Measurements from ENCODE around the gene CRYBA2. TPM values are rescaled to one million over a fixed set of nuclear protein-coding genes. Genes with fewer than 3 reads are reported as not detected.

Gene CRYBA2
- total RNA-seq, 1 donor from 2014 or later, result not detected

- no peaks in the 10 kb centered on the region for H3K9me3 Mint-ChIP-seq
- TF ChIP-seq CTCF (IDR thresholded peaks at IDR 0.05; ENCODE audit: unreplicated experiment), result no peak
- H3K36me3 Mint-ChIP-seq, result no peaks in the 10 kb centered on the region
- H3K4me3 Mint-ChIP-seq, result no peak overlapping the region
- no peak overlapping the region for H3K27ac Mint-ChIP-seq
- peaks cover 12% of the 10 kb centered on the region for H3K4me1 Mint-ChIP-seq
- DNase-seq (ENCODE audit: low spot score in 2 of 2, unreplicated experiment in 2 of 2), result no peak
- H3K27me3 Mint-ChIP-seq (ENCODE audit: low read depth), result peaks cover 96% of the 10 kb centered on the region
Measured at GRCh38 chr2:218988164-218988563, 5.1 kb downstream of the CRYBA2 start.

GRCh38 chr2:218986148-218986761 lies 7.0 kb downstream of the CRYBA2 start:
- Mint-ChIP-seq H3K27me3 (ENCODE audit: low read depth) (peaks cover 95% of the 10 kb centered on the region), H3K27ac (no peak overlapping the region), H3K9me3 (no peaks in the 10 kb centered on the region), H3K36me3 (no peaks in the 10 kb centered on the region), H3K4me1 (peaks cover 21% of the 10 kb centered on the region), H3K4me3 (peak overlapping the region; percentile 43)
- DNase-seq (ENCODE audit: low spot score in 2 of 2, unreplicated experiment in 2 of 2), result no peak
- TF ChIP-seq CTCF (IDR thresholded peaks at IDR 0.05; ENCODE audit: unreplicated experiment), result no peak

- Mint-ChIP-seq H3K27ac (no peak overlapping the region), H3K9me3 (no peaks in the 10 kb centered on the region), H3K27me3 (ENCODE audit: low read depth) (peaks cover 94% of the 10 kb centered on the region), H3K4me3 (peak overlapping the region; percentile 43), H3K36me3 (no peaks in the 10 kb centered on the region), H3K4me1 (peaks cover 26% of the 10 kb centered on the region)
- TF ChIP-seq CTCF (IDR thresholded peaks at IDR 0.05; ENCODE audit: unreplicated experiment), result no peak
- DNase-seq (ENCODE audit: low spot score in 2 of 2, unreplicated experiment in 2 of 2), result no peak
Measured at GRCh38 chr2:218985325-218986091, 7.7 kb downstream of the CRYBA2 start.

GRCh38 chr2:218985021-218985324 lies 8.2 kb downstream of the CRYBA2 start, which contains the start of gene FEV:
TSS of gene FEV (minus strand) at chr2:218985184. CDS start at chr2:218985075, 109 bp downstream.
- Mint-ChIP-seq H3K27me3 (ENCODE audit: low read depth) (peaks cover 93% of the 10 kb centered on the region), H3K36me3 (no peaks in the 10 kb centered on the region), H3K4me1 (peaks cover 28% of the 10 kb centered on the region), H3K4me3 (peak within 1 kb of the TSS; percentile 64), H3K27ac (no peak within 1 kb of the TSS), H3K9me3 (no peaks in the 10 kb centered on the region)
- DNase-seq (ENCODE audit: low spot score in 2 of 2, unreplicated experiment in 2 of 2), result no peak
- TF ChIP-seq CTCF (IDR thresholded peaks at IDR 0.05; ENCODE audit: unreplicated experiment), result no peak

GRCh38 chr2:218984239-218985020 lies 8.8 kb downstream of the CRYBA2 start:
- Mint-ChIP-seq H3K4me1 (peaks cover 31% of the 10 kb centered on the region), H3K36me3 (no peaks in the 10 kb centered on the region), H3K9me3 (no peaks in the 10 kb centered on the region), H3K27ac (no peak overlapping the region), H3K27me3 (ENCODE audit: low read depth) (peaks cover 93% of the 10 kb centered on the region), H3K4me3 (peak overlapping the region; percentile 64)
- no peak for DNase-seq (ENCODE audit: low spot score in 2 of 2, unreplicated experiment in 2 of 2)
- no peak for TF ChIP-seq CTCF (IDR thresholded peaks at IDR 0.05; ENCODE audit: unreplicated experiment)
